ENCODE results near the gene OIT3.
A peak's percentile ranks its signal among the peaks of the same experiment; 100 is the strongest.

Gene OIT3

GRCh38 chr10:72952642-72953158, 59.2 kb downstream of the OIT3 start:
- no peak for DNase-seq (ENCODE audit: low spot score)

- DNase-seq (ENCODE audit: low spot score) = peak; percentile 5
Measured at GRCh38 chr10:72953687-72954086, 60.1 kb downstream of the OIT3 start.

DNA sequence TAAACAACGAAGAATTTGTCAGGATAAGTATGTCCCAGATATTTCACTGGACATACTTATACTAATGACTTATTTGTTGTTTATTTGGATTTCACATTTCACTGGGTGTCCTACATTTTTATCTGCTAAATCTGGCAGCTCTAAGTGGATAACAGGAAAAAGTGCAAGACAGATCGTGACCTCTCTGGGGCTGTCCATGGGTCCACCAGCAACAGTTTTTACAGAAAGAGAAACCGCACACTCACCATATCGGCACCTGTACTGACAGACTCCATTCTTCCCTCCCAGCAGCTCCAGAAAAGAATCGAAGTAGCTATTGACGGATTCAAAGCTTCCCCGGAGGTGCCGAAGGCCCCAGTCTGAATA, 60.7 kb downstream of the OIT3 start:
- no peak for DNase-seq (ENCODE audit: low spot score)

GRCh38 chr10:72954596-72955554, 61.3 kb downstream of the OIT3 start, which contains the start of gene PLA2G12B:
Gene PLA2G12B, minus strand, starts transcription at chr10:72954806. Its CDS starts 121 bp downstream, at chr10:72954685.
- peak; percentile 28 for DNase-seq (ENCODE audit: low spot score)

DNA sequence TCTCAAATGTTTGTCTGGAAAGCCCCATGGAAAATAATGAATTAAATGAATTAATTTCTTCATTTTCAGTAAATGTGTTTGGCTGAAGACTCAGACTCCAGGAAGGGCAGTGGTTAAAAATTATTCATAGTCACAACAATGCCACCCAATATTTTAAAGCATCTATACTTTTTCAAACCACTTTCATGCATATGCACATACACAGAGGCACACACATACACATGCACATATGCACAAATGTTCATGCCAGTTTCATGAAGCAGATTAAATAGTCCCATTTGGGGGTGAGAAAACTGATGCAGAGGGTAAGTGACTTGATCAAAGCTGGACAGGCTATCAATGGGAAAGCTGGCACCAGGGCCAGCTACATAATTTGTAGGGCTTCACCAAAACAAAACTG, 62.5 kb downstream of the OIT3 start:
- DNase-seq (ENCODE audit: low spot score) = no peak

GRCh38 chr10:72976886-72977285, 83.3 kb downstream of the OIT3 start:
- no peak for DNase-seq (ENCODE audit: low spot score)

DNA sequence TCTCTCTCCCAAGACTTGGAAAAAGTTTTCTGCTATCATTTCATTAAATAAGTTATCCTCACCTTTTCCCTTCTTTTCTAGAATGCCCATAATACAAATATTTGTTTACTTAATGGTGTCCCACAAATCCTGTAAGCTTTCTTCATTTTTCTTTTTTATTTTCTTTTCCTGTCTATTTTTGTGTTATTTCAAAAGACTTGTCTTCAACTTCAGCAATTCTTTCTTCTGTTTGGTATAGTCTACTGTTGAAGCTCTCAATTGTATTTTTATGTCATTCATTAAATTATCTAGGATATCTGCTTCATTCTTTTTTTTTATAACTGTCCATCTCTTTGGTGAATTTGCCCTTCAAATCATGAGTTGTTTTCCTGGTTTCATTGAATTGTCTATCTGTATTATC, 86.2 kb downstream of the OIT3 start:
- no peak for DNase-seq (ENCODE audit: low spot score)

- DNase-seq (ENCODE audit: low spot score) = no peak
Measured at GRCh38 chr10:72980348-72980747, 86.8 kb downstream of the OIT3 start.

DNA sequence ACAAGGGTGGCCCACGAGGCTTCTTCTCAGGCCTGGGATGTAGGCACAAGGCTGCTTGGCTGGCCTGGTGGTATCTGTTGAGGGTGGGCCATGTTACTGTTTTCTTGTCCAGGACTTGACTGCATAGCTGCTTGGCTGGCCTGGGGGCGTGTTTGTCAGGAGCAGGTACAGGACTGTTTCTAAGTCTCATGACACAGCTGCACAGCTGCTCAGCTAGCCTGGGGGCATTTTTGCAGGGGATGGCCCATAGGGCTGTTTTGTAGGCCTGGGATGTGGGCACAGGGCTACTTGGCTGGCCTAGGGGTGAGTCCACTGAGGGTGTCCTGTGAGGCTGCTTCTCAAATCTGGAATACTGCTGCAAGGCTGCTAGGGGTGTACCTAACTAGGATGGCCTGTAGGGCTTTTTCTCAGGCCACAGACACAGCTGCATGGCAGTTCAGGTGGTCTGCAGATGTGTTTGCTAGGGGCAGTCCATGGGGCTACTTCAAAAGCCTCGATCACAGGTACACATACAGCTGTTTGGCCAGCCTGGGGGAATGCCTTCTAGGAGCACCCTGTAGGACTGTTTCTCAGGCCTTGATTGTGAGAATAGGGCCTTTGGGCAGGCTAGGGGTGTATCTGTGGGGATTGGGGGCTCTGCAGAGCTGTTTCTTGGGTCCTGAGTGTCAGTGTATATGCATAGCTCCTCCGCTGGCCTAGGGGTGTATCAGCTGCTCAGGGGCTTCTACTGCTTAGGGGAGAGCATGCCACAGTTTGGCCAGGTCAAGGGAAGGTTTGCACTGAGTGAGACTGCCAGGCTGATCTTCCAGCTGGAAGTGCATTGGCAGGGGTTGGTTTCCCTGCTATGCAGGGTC, 87.7 kb downstream of the OIT3 start:
- no peak for DNase-seq (ENCODE audit: low spot score)

- DNase-seq (ENCODE audit: low spot score) = no peak
Measured at GRCh38 chr10:72981882-72982529, 88.5 kb downstream of the OIT3 start.

All from kidney tubule cell (primary cell).